ENCODE measurements around the gene KLHL30.

The KLHL30 gene

DNA sequence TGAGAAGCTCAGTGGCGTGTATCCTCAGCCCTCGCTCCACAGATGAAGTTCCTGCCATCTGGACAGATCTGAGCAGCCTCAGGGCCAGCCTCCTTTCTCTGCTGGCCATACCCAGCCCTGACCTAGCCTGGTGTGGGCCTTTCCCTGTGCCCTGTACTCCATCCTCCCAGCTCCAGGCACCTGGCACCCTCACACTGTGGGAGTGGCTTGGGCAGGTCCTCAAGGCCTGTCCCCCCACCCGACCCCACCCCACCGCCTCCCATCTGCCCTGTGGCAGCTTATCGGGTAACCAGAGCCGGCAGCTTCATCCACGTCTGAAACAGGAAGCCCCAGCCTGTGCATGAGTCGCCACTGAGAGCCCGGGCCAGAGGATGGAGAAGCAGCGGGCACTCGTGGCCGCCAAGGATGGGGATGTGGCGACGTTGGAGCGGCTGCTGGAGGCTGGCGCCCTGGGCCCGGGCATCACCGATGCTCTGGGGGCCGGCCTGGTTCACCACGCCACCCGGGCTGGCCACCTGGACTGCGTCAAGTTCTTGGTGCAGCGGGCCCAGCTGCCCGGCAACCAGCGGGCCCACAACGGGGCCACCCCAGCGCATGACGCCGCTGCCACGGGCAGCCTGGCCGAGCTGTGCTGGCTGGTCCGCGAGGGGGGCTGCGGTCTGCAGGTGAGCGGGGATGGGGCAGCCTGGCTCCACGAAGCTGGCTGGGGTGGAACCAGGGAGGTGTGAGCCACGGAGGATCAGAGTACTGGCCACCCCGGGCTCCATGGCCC, 38.2 kb upstream of the KLHL30 start, which contains the start of gene ESPNL:
ESPNL (plus strand) TSS at position 292 of the 772 bp plus-strand sequence; CDS start at position 372, 80 bp downstream.
- DNase-seq (ENCODE audit: low read depth) = no peak
- no peak within 1 kb of the TSS for H3K4me3 ChIP-seq (ENCODE audit: low read depth, low read length)

DNA sequence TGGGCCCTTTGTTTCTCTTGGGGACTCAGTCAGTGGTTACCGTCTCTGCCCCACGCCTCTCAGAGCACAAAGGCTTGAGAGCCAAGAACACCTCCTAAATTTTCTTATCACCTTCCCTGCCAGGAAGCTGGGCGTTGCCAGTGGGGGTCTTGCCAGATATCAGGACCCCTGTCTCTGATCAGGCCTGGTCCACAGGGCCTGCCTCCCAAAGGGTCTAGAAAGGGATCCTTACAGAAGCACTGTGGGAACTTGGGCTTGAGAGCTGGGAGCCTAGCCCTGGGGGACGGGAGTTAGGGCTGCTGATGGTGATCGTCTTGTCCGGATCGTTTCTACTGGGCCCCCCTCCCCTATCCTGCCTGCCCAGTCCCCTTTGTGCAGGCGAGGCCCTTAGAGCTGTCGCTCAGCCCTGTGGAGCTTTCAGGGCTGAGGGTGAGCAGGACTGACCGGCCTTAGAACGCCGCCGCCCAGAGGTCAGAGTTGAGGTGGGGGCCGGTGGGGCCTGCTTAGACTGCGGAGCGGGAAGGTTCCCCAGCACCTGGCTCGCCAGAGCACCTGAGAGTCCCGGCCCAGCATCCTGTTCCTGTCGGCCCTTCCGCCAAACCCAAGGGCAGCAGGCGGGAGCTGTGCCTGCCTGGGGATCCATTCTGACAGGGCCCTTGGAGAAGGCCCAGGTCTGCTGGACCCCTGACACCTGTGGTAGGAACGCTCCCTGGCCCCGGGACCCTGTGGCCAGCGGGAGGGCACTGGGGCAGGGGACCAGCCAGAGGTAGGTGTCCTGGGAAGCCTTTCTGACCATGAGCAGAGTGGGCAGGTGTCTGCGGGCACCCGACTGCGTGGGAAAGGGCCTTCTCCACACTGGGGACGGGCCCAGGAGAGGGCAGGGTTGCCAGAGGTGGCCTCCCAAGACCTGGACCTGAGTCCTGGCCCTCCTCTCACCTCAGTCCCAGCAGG, 37.4 kb upstream of the KLHL30 start:
- TF ChIP-seq, protein P1, sequence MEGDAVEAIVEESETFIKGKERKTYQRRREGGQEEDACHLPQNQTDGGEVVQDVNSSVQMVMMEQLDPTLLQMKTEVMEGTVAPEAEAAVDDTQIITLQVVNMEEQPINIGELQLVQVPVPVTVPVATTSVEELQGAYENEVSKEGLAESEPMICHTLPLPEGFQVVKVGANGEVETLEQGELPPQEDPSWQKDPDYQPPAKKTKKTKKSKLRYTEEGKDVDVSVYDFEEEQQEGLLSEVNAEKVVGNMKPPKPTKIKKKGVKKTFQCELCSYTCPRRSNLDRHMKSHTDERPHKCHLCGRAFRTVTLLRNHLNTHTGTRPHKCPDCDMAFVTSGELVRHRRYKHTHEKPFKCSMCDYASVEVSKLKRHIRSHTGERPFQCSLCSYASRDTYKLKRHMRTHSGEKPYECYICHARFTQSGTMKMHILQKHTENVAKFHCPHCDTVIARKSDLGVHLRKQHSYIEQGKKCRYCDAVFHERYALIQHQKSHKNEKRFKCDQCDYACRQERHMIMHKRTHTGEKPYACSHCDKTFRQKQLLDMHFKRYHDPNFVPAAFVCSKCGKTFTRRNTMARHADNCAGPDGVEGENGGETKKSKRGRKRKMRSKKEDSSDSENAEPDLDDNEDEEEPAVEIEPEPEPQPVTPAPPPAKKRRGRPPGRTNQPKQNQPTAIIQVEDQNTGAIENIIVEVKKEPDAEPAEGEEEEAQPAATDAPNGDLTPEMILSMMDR (conservative IDR thresholded peaks at IDR 0.05; ENCODE audit: low read depth, low read length) = no peak
- DNase-seq (ENCODE audit: low read depth) = no peak
- no peak overlapping the region for H3K4me3 ChIP-seq (ENCODE audit: low read depth, low read length)

More for the DNA sequence above, 38.2 kb upstream of the KLHL30 start, which contains the start of gene ESPNL:
- TF ChIP-seq, protein P1 (conservative IDR thresholded peaks at IDR 0.05; ENCODE audit: low read depth, low read length) = no peak

DNA sequence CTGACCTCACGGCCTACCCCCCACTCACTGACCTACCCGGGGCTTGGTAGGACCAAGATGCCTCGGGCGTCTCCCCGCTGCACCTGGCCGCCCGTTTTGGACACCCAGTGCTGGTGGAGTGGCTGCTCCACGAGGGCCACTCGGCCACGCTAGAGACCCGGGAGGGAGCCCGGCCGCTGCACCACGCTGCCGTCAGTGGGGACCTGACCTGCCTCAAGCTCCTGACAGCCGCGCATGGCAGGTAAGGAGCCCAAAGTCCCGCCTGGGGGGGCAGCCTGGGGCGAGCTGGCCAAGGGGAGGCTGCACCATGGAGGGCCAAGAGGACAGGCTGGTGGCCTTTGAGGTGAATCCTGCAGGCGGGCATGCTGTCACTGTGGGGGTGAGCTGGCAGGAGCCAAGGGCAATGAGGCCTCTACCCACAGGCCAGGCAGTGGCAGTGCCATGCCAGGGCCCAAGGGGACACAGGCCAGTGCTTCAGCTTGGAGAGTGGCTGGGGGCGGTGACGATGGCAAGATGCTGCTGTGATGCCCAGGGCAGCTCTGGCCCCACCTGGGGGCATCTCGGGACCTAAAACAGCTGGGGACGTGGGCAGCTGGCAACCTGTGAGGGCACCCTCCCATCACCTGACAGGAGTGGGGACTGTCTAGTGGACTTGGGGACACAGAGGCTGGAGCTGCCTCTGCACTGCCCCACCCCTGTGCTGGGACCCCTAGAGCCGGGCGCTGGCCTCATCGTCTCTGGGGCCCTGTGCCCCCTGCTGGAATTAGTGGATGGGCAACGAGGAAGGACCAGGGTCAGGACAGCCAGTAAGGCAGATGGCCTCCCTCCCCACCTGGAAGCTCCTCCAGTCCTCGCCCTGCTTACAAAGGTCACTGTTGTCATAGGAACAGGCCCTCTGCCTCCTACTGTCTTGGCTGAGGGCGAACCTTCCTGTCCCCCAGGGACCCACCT, 36.3 kb upstream of the KLHL30 start:
- H3K4me3 ChIP-seq (ENCODE audit: low read depth, low read length) = no peak overlapping the region
- TF ChIP-seq, protein P1 (conservative IDR thresholded peaks at IDR 0.05; ENCODE audit: low read depth, low read length) = no peak
- no peak for DNase-seq (ENCODE audit: low read depth)

DNA sequence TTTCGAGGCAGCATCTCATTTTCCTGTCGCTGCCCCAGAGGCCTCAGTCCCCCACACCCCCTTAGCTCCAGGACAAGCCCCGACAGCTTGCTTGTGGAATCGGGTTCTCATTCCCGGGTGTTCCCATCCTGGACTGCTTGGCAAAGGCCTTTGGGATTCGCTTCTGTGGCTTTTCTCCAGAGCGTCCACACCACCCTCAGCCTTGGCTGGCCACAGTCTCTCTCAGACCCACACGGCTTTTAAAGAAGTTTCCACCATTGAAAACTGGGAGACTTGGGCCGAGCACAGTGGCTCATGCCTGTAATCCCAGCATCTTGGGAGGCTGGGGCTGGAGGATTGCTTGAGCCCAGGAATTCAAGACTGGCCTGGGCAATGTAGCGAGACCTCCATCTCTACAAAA, 35.6 kb upstream of the KLHL30 start:
- H3K4me3 ChIP-seq (ENCODE audit: low read depth, low read length) = no peak overlapping the region
- DNase-seq (ENCODE audit: low read depth) = no peak
- TF ChIP-seq, protein P1 (conservative IDR thresholded peaks at IDR 0.05; ENCODE audit: low read depth, low read length) = no peak

DNA sequence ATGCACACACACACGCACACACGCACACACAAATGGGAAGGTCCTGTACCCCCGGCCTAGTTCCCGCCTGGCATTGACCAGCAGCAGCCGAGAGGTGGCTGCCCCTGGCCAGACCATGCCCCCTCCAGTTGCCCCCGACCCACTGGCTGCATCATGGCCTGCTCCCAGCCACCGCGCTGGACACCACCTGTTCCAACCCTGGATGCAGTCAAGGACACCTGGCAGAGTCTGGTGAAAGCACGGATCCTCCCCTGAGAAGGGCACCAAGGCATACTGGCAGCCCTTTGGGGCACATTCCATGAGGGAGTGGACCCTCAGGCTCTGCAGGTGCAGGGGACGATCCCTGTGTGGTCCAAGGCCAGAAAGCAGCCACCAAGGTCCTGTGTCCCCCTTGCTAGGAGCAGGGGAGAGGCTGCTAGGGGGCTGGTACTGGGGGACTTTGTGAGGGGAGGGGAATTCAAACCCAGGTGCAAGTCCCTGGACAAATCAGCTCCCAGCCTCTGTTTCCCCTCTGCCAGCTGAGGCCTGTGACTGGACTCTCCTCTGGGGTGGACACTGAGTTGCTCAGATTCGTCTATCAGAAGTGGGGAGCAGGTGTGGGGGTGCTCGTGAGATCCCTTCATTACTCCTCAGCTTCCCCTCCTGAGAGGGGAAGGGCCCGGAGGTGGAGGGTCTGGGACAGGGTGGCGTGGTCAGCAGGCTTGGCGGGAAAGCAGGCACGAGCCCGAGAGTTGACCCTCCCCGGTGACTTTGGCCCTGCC, 34.8 kb upstream of the KLHL30 start:
- no peak overlapping the region for H3K4me3 ChIP-seq (ENCODE audit: low read depth, low read length)
- TF ChIP-seq, protein P1 (conservative IDR thresholded peaks at IDR 0.05; ENCODE audit: low read depth, low read length) = no peak
- DNase-seq (ENCODE audit: low read depth) = no peak

All from choroid plexus epithelial cell (primary cell).